Activated naive CD8-positive, alpha-beta T cell treated with anti-CD3 and anti-CD28 coated beads for 36 hours (primary cell): ENCODE data around the gene RAD1. TPM values are rescaled to one million over a fixed set of nuclear protein-coding genes. Genes with fewer than 3 reads are reported as not detected.

ENCODE experiments used
- DNase-seq: peaks from one replicate; pipeline ENCODE4 v3.0.0; 2021
- H3K27ac Mint-ChIP-seq: one replicate; pipeline ENCODE4 v1.8.0; 2022; ENCODE audit warnings: mild to moderate bottlenecking, moderate library complexity, mixed read lengths
- H3K27me3 Mint-ChIP-seq: one replicate; pipeline ENCODE4 v1.8.0; 2022; ENCODE audit warnings: mild to moderate bottlenecking, mixed read lengths
- H3K36me3 Mint-ChIP-seq: one replicate; pipeline ENCODE4 v1.8.0; 2021; ENCODE audit warnings: mild to moderate bottlenecking, mixed read lengths
- H3K4me1 Mint-ChIP-seq: one replicate; pipeline ENCODE4 v1.8.0; 2021; ENCODE audit warnings: mixed read lengths
- H3K4me3 Mint-ChIP-seq: one replicate; pipeline ENCODE4 v1.8.0; 2022; ENCODE audit warnings: mild to moderate bottlenecking, moderate library complexity, mixed read lengths
- H3K9me3 Mint-ChIP-seq: one replicate; pipeline ENCODE4 v1.8.0; 2022; ENCODE audit warnings: mixed read lengths
- total RNA-seq, 2 experiments: library from RNA; stranded (reverse); gene quantifications; one replicate each; pipeline ENCODE4 v1.2.3, GENCODE V29; 2021

Gene RAD1
- total RNA-seq, result 10 to 100 TPM; 54.8 to 55.8 TPM

DNA sequence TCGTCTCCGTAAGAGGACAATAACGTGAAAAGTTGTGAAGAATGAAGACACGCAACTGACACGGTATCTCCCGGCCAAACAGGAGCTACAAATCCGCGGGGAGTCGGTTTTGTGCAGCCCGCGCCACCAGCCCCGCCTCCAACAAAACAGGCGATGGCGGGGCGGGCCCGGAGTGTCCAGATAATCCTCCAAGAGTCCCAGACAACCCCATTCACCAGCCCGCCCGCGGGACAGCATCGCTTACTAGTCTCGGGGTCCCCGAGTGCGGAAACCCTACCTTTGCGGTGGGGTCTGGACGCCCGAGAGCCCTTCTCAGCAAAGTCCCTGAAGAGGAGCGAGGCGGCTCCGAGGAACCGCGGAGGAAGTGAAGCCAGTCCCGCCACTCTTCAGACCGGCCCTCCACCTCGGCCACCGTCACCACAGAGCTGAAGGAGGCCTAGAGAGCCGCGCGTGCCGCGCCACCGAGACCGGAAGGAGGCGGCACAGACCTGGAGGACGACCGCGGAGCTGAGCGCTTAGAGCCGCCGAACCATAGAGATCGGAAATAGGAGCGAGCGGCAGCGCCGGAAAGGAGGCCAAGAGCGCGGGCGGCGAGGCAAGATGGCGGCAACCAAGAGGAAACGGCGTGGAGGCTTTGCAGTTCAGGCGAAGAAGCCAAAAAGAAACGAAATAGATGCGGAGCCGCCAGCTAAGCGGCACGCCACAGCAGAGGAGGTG, at the start of gene RAD1, which contains the start of gene BRIX1:
Gene RAD1, minus strand, starts transcription at position 366 of the 717 bp plus-strand sequence. CDS start 612 bp downstream, outside the sequence.
Gene BRIX1, plus strand, starts transcription at position 573 of the 717 bp plus-strand sequence. Its CDS starts 28 bp downstream, at position 601.
- Mint-ChIP-seq H3K4me3 (no peak within 1 kb of the TSS), H3K9me3 (no peaks in the 10 kb centered on the region), H3K27me3 (no peaks in the 10 kb centered on the region), H3K4me1 (peaks cover 32% of the 10 kb centered on the region), H3K36me3 (peaks cover 45% of the 10 kb centered on the region), H3K27ac (peak within 1 kb of the TSS; percentile 65)
- DNase-seq, result peak; percentile 96

DNA sequence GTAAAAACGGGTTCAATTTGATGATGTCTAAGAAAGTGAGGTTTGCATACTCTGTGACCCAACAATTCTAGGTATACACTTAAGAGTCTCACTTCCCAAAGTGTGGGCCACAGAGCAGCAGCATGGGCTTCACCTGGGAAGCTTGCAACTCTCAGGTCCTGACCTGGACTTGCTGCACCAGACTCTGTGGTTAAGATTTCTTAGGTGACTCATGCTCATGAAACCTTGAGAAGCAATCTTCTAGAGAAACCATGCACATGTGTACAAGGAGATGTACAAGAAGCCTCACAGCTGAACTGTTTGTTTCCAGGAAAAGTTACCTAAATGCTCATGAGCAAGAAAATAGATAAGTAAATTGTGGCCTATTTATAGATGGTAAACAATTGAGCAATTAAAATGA, 44.0 kb upstream of the RAD1 start:
- Mint-ChIP-seq H3K4me3 (no peak overlapping the region), H3K4me1 (peaks cover 17% of the 10 kb centered on the region), H3K36me3 (peaks cover 13% of the 10 kb centered on the region), H3K9me3 (no peaks in the 10 kb centered on the region), H3K27me3 (no peaks in the 10 kb centered on the region), H3K27ac (peak overlapping the region; percentile 59)
- peak; percentile 7 for DNase-seq

DNA sequence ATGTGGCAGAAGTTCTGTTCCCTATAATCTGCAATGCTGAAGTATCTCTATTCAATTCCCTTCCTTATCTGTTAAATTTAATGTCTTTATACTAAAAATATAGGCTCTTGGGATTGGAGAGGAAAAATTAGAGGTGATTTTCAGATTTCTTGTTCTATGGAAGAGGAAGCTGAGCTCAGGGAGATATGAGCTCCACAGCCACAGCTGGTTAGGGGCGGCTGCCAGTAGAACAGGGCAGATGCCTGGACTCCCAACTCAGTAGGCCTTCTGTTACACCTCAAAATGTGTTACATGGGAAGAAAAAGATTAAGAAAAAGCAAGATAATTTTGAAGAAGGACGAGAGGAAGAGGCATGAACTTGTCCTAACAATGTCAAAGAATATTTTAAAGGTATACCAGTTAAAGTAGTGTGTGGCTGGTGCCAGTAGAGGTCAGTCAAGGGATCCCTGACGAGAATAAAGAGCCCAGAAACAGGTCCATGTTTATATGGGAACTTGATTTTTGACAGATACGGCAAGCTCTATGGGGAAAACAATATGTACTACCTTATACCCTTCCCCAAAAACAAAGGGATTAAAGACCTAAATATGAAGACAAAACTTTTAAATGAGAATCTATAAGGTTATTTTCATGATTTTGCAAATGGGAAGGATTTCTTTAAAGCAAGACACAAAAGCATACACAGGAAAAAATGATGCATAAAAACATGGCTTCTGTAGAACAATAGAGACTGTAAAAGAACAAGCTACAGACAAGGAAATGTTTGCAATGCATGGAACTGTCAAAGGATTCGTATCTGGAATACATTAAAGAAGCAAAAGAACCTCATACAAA, 42.8 kb upstream of the RAD1 start:
- no peaks in the 10 kb centered on the region for H3K27me3 Mint-ChIP-seq
- peak overlapping the region; percentile 66 for H3K27ac Mint-ChIP-seq
- peaks cover 17% of the 10 kb centered on the region for H3K4me1 Mint-ChIP-seq
- H3K4me3 Mint-ChIP-seq, result no peak overlapping the region
- no peak for DNase-seq
- no peaks in the 10 kb centered on the region for H3K9me3 Mint-ChIP-seq
- H3K36me3 Mint-ChIP-seq, result peaks cover 14% of the 10 kb centered on the region

DNA sequence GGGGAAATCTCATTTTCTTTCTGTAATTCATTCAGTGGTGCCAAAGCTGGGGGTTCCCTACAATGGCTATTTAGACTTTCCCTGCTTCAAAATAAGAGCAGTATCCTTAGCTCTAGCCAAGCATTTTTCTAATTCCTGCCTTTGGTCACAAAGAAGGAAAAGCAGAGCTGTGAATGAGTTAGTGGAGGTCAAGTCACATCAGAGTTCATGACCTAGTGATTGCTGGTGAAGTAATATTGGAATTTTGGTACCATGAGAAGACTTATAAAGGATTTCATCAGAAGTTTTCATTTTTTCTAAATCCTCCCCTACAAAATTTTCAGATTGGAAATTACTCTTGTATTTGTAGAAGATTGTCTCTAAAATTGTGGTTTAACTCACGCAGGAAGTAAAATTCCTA, 42.0 kb upstream of the RAD1 start:
- Mint-ChIP-seq H3K27me3 (no peaks in the 10 kb centered on the region), H3K36me3 (peaks cover 14% of the 10 kb centered on the region), H3K4me1 (peaks cover 17% of the 10 kb centered on the region), H3K9me3 (no peaks in the 10 kb centered on the region), H3K27ac (no peak overlapping the region), H3K4me3 (no peak overlapping the region)
- no peak for DNase-seq

DNA sequence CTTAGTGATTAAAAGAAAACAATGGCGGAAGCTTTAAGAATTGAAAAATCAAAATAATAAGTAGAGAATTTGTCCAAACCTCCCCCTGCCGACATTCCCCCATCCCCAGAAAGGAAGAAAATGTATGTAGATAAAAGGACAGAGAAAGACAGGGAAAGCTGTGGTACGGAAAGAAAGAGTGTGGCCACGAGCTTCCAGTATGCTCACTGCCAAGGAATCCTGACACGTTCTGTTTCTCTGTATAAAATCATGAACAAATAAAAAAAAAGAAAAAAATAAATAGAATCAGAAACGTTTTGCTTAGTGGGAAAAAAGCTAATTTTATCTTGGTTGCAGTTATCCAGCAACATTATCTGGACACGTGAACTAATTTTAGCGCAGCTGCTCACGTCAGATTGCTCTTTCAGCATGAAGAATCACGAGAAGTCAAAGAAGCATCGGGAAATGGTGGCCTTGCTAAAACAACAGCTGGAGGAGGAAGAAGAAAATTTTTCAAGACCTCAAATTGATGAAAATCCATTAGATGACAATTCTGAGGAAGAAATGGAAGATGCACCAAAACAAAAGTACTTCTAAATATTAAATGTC, 29.2 kb upstream of the RAD1 start:
- Mint-ChIP-seq H3K27me3 (no peaks in the 10 kb centered on the region), H3K4me3 (no peak overlapping the region), H3K36me3 (peaks cover 17% of the 10 kb centered on the region), H3K27ac (no peak overlapping the region), H3K4me1 (no peaks in the 10 kb centered on the region), H3K9me3 (no peaks in the 10 kb centered on the region)
- DNase-seq, result no peak

GRCh38 chr5:34944044-34944443, 28.7 kb upstream of the RAD1 start:
- Mint-ChIP-seq H3K9me3 (no peaks in the 10 kb centered on the region), H3K4me1 (no peaks in the 10 kb centered on the region), H3K36me3 (peaks cover 14% of the 10 kb centered on the region), H3K27me3 (no peaks in the 10 kb centered on the region), H3K27ac (no peak overlapping the region), H3K4me3 (no peak overlapping the region)
- no peak for DNase-seq

- H3K4me3 Mint-ChIP-seq, result no peak overlapping the region
- no peaks in the 10 kb centered on the region for H3K27me3 Mint-ChIP-seq
- peaks cover 16% of the 10 kb centered on the region for H3K36me3 Mint-ChIP-seq
These were observed 26.6 kb upstream of the RAD1 start for GRCh38 chr5:34941936-34942335.

GRCh38 chr5:34932947-34933346, 17.6 kb upstream of the RAD1 start:
- DNase-seq, result no peak
- peaks cover 28% of the 10 kb centered on the region for H3K36me3 Mint-ChIP-seq
- H3K27ac Mint-ChIP-seq, result no peak overlapping the region
- H3K4me3 Mint-ChIP-seq, result no peak overlapping the region
- no peaks in the 10 kb centered on the region for H3K9me3 Mint-ChIP-seq
- H3K4me1 Mint-ChIP-seq, result peaks cover 33% of the 10 kb centered on the region
- H3K27me3 Mint-ChIP-seq, result no peaks in the 10 kb centered on the region

More at GRCh38 chr5:34941936-34942335, 26.6 kb upstream of the RAD1 start:
- no peak for DNase-seq
- Mint-ChIP-seq H3K9me3 (no peaks in the 10 kb centered on the region), H3K27ac (peak overlapping the region; percentile 42), H3K4me1 (no peaks in the 10 kb centered on the region)

DNA sequence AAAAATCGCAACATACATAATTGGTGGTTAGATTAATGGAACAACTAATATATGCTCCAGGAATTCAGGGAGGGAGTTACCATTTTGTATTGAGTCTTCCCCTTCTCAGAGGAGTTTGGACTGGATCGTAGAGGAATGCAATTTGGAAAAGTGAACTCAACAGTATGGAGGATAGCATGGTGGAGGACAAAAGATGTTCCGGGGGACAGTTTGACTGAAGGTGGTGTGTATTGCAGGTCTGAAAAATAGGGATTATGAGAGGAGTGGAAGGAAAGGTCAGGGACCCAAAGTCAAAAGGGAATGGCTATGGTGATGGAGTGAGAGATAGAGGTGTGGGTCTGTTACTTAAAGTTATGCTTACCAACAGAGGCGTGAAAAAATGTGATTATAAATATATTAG, 15.6 kb upstream of the RAD1 start:
- no peak for DNase-seq
- Mint-ChIP-seq H3K27me3 (no peaks in the 10 kb centered on the region), H3K27ac (peak overlapping the region; percentile 94), H3K9me3 (no peaks in the 10 kb centered on the region), H3K4me3 (peak overlapping the region; percentile 98), H3K4me1 (peaks cover 41% of the 10 kb centered on the region), H3K36me3 (peaks cover 33% of the 10 kb centered on the region)

- peak overlapping the region; percentile 98 for H3K4me3 Mint-ChIP-seq
- H3K36me3 Mint-ChIP-seq, result peaks cover 36% of the 10 kb centered on the region
- H3K4me1 Mint-ChIP-seq, result peaks cover 43% of the 10 kb centered on the region
- DNase-seq, result no peak
- no peaks in the 10 kb centered on the region for H3K27me3 Mint-ChIP-seq
- peak overlapping the region; percentile 94 for H3K27ac Mint-ChIP-seq
- no peaks in the 10 kb centered on the region for H3K9me3 Mint-ChIP-seq
These were observed 15.1 kb upstream of the RAD1 start for GRCh38 chr5:34930462-34930844.

DNA sequence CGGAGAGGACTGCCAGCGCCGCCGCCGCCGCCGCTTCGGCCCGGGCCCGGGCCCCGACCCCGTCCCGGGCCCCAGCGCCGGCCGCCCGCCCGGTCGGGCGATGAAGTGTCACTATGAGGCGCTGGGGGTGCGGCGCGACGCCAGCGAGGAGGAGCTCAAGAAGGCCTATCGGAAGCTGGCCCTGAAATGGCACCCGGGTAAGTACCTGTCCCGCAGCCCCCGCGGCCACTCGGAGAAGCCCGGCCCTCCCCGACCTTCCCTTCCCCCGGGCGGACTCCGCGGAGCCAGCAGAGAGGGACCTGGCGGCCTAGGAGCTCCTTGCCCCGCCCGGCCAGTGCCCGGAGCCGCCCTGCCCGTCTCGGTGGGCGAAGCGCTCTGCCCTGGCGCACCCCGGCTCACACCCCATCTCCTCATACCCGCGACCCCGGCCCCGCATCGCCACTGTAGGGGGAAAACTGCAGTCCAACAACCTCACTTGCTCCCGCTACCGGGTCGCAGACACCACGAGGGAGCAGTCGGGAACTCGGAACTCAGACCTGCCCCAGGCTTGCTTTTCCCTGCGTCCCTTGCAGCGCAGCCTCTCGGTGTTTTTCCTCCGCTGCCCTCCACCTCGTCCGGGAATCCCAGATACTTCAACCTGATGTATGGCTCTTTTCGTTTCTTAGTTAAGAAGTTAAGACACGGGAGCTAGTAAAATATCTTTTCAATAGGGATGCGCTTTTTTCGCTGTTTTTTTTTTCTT, 14.6 kb upstream of the RAD1 start:
- peak overlapping the region; percentile 94 for H3K27ac Mint-ChIP-seq
- no peaks in the 10 kb centered on the region for H3K27me3 Mint-ChIP-seq
- H3K4me1 Mint-ChIP-seq, result peaks cover 45% of the 10 kb centered on the region
- peak overlapping the region; percentile 98 for H3K4me3 Mint-ChIP-seq
- H3K36me3 Mint-ChIP-seq, result peaks cover 36% of the 10 kb centered on the region
- no peaks in the 10 kb centered on the region for H3K9me3 Mint-ChIP-seq
- peak; percentile 85 for DNase-seq

DNA sequence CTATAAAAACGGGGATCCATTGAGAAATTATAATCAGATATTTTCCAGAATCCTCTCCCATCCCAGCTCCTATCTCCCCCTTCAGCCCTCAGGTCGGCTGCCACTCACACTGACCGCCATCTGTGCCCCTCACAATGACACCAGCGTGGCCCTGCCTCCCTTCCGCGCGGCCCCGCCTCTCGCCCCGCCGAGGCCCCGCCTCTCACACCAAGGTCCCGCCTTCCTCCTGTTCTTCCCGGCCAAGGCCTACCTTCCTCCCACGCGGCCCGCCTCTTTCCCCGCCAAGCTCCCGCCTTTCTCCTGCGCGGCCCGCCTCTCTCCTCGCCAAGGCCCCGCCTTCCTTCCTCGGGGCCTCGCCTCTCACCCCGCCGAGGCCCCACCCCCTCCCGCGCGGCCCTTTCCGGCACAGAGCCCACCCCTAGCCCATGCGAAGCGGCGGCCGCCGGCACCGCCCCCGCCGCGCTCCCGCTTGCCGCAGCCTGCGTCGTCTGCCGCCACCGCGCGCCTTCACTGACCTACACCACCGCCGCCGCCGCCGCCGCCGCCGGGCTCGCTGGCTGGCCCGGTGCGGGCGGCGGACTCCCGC, 13.9 kb upstream of the RAD1 start, which contains the start of gene DNAJC21:
Gene DNAJC21, plus strand, starts transcription at position 426 of the 586 bp plus-strand sequence. CDS start 261 bp downstream, outside the sequence.
- Mint-ChIP-seq H3K4me3 (peak within 1 kb of the TSS; percentile 98), H3K4me1 (peaks cover 44% of the 10 kb centered on the region), H3K27me3 (no peaks in the 10 kb centered on the region), H3K9me3 (no peaks in the 10 kb centered on the region), H3K27ac (peak within 1 kb of the TSS; percentile 94), H3K36me3 (peaks cover 40% of the 10 kb centered on the region)
- DNase-seq, result peak; percentile 99

DNA sequence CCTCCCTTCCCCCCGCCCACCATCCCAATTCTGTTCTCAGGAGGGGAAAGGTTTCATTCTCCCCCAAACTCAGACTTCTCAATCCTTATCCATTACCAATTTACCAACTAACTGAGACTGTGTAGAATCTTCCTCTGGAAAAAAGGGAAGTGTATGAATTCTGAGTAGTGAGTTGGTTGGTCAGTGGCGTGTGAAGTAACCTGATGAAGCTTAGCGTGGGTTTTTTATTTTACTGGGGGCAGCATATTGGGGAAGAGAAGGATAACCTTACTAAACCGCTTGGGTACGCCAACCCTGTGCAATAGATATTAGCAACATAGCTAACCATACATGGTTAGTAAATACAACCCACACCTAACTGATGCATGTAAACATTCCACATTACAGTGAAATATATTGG, 13.0 kb upstream of the RAD1 start:
- no peak for DNase-seq
- Mint-ChIP-seq H3K4me1 (peaks cover 51% of the 10 kb centered on the region), H3K27ac (no peak overlapping the region), H3K9me3 (no peaks in the 10 kb centered on the region), H3K36me3 (peaks cover 40% of the 10 kb centered on the region), H3K27me3 (no peaks in the 10 kb centered on the region), H3K4me3 (no peak overlapping the region)

DNA sequence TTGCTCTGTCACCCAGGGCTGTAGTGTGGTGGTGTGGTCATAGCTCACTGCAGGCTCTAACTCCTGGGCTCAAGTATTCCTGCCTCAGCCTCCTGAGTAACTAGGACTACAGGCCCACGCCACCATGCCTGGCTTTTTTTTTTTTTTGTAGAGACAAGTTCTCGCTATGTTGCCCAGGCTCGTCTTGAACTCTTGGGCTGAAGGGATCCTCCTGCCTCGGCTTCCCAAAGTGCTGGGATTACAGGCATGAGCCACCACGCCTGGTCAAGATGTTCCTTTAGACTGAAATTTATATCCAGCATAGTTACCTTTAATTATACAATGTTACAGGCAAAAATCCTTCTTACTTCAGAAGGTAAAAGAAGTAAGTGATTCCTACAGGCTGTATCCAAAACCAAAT, 12.5 kb upstream of the RAD1 start:
- Mint-ChIP-seq H3K27ac (no peak overlapping the region), H3K9me3 (no peaks in the 10 kb centered on the region), H3K36me3 (peaks cover 42% of the 10 kb centered on the region), H3K4me1 (peaks cover 53% of the 10 kb centered on the region), H3K27me3 (no peaks in the 10 kb centered on the region), H3K4me3 (no peak overlapping the region)
- no peak for DNase-seq
